NCI-H2196 (cell line): ENCODE data around the gene OXTR.
"Not testable (repeated sequence)": the region's sequence is repeated elsewhere in the genome, so short reads cannot be mapped to it uniquely, and the experiment has no call there.

Experiments used
- DNase-seq: peaks from one replicate; lab custom pipeline; 2025; ENCODE audit not compliant: unreplicated experiment; lab: John Stamatoyannopoulos, UW

The OXTR gene

DNA sequence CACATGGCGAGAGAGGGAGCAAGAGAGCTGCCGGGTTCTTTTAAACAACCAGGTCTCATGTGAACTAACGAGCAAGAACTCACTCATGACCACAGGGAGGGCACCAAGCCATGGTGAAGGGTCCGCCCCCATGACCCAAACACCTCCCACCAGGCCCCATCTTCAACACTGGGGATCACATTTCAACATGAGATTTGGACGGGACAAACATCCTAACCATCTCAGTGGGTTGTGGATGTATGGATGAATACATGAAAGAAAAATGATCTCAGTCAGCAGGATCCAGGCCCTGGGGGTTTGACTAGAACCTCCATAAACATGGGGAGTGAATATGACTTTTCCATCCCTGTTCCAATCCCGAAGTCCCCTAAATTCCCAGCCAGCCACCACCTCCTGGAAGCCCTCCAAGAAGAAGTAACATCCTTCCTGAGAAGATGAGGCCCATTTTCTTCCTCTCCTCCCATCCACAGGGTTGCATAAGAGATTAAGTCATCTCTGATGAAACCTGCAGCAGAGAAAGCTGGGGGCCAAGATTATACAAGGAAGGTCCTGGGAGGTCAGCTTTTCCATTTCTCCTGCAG lies 26.3 kb downstream of the OXTR start:
- no peak for DNase-seq

GRCh38 chr3:8741581-8742261 lies 27.7 kb downstream of the OXTR start:
- DNase-seq, result no peak

DNA sequence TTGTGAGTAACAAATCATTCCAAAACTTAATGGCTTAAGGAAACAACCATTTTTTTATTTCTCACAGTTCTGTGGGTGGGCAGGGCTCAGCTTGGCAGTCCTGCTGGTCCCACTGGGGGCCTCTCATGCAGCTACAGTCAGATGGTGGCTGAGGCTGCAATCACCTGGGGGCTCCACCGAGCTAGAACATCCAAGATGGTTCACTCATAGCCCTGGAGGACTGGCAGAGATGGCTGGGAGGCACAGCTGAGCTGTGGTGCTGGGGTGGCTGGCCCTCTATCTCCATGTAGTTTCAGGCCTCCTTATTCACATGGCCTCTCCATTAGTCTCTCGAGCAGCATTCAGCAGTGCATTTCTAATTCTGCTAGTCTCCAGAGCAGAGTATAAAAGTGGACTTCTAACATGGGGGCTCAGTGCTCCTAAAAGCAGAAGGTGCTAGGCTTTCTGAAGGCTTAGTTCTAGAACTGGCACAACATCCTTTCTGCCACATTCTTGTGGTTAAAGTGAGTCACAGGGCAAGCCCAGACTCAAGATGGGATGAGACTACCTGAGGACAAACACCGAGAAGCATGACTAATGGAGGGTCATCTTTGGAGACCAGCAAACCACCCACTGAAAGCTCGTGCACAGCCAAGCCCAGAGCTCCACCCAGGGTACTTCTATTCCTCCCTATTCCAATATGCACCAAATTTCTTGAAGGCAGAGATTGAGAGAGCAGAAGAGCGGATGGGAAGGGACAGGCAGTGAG lies 29.5 kb downstream of the OXTR start:
- no peak for DNase-seq

DNA sequence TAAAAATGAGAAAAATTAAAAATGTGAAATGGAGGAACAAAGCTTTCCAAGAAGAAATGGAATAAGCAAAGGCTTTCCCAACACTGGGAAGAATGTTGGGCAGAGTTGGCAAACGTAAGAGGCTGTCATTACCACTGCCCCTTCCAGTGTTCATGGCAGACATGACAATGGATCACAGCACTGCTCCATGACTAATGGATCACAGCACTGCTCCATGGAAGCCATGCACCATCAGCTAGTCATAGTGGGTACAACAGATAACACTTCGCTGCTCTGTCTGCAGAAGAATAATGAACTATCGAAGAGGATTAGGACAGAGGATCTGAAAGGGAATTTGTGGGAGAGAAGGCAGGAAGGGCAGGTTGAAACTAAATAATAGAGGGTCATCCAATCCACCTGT lies 30.8 kb downstream of the OXTR start:
- no peak for DNase-seq

GRCh38 chr3:8737823-8738222 lies 31.6 kb downstream of the OXTR start:
- no peak for DNase-seq

GRCh38 chr3:8737301-8737700 lies 32.1 kb downstream of the OXTR start:
- DNase-seq, result no peak

GRCh38 chr3:8736436-8736835 lies 33.0 kb downstream of the OXTR start:
- no peak for DNase-seq

GRCh38 chr3:8734908-8735307 lies 34.5 kb downstream of the OXTR start:
- DNase-seq, result no peak

DNA sequence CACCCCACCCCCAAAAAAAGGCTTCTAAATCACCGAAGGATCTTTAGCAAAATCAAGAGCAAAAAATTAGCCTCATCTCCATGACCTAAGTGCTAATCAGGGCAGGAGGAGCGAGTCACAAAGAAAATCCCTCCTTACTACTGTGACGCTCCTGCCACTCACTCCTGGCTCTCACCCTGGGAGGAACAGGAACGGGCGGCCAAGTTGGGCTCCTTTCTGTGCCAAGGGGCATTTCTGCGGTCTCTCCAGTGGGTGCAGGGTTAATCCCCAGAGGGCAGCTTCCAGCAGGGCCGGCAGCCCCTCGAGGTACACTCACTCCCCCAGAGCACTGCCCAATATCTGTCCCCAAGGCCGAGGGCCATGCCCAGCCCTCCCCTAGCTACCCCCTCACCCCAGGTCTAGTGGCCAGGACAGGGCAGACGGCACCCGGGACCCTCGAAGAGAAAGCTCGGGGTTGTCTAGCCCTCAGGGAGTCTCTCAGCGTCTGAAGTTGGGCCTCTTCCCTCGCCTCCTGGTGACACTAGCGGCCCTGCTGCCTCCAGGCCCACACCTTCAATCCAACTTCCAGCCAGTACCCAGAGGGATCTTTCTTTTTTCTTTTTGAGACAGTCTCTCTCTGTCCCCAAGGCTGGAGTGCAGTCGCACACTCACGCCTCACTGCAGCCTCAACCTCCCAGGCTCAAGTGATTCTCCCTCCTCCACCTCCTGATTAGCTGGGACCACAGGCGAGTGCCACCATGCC lies 35.1 kb downstream of the OXTR start:
- no peak for DNase-seq

GRCh38 chr3:8733332-8734094 lies 35.9 kb downstream of the OXTR start, which contains the start of gene CAV3:
TSS of gene CAV3 (plus strand) at chr3:8733802. CDS start at chr3:8733877, 75 bp downstream.
- no peak for DNase-seq

- no peak for DNase-seq
Measured at GRCh38 chr3:8732413-8732812, 37.0 kb downstream of the OXTR start.

DNA sequence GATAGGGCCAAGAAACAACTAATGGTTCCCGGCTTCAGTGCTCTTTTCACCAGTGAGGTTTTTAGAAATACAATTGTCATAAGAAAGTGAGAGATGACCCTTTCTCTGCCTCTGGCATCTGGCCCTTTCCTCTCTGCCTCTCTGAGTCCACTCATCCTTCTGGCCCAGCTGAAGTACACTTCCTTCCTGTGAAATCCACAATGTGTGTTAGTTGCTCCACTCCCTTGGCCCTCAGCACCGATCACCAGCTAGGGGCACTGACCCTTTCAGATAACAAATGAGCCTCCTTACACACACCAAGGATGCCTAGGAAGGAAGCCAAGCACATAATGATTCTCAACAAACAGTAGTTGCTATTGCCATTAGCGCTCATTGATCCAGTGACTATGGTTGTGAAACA lies 38.8 kb downstream of the OXTR start:
- DNase-seq, result no peak

DNA sequence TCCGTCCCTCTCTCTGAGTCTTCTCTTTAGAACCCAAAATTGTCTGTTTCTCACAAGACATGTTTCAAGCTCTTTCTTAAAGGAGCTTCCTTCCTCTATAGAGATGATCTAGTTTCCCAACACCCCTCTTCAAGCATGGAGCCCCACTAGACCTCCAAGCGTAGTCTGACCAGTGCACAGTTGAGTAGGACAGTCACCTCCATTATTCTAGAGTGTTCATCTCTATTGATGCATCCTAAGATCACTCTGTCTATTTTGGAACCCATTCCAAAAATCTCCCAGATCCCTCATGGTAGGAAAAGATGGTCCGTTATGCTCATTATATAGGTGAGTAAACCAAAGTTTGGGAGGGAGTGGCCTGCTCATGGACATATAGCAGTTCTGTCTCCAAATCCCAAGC lies 39.9 kb downstream of the OXTR start:
- no peak for DNase-seq

GRCh38 chr3:8727605-8728512 lies 41.6 kb downstream of the OXTR start:
- no peak for DNase-seq

DNA sequence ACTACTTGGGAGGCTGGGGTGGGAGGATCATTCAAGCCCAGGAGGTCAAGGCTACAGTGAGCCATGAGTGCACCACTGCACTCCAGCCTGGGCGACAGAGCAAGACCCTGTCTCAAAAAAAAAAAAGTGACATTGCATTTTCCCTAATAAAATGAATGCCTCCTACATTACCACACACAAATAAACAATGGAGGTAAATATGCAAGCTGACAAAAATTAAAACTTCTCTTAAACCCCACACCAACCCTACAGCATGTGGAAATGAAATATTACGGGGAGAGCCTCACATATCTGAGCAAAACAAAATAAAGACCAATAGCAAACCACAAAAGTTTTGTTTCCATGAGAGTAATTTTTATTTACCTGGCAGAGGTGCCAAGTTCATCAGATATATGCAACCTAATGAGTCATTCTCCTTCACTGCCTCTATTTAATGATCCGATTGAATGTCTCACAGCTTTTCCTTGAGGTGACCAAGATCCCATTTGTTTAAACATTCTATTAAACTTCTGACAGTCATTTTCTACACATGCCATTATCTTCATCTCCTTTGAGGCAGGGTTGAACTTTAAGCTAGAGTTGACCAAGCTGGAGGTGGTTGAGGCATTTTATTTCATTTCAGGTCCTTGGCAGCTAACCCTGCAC lies 45.2 kb downstream of the OXTR start:
- DNase-seq, result no peak

DNA sequence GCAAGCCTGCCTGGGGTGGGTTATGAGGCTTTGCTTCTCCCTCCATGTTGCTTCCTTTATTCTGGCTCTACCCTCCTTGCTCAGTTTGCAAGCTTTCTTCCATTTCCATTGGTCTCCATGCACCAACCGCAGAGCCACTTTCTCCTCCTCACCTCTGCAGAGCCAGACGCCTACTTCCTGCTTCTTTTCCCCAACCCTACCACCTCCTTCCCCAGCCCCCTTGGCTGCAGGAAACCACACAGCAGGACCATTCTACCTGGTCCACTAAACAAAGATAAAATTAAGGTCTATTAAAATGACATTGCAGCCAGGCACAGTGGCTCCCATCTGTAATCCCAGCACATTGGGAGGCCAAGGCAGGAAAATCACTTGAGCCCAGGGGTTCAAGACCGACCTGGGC lies 45.8 kb downstream of the OXTR start:
- no peak for DNase-seq

- no peak for DNase-seq
Measured at GRCh38 chr3:8722808-8723207, 46.6 kb downstream of the OXTR start.

- not testable (repeated sequence) for DNase-seq
Measured at GRCh38 chr3:8715757-8716156, 53.7 kb downstream of the OXTR start.
